ENCODE measurements around the gene EFNA1. TPM values are rescaled to one million over a fixed set of nuclear protein-coding genes. Genes with fewer than 3 reads are reported as not detected.

Gene EFNA1
- total and polyA plus RNA-seq, 4 donors = 58.6 to 236 (median 179) TPM

- no peak for TF ChIP-seq SP1 (IDR thresholded peaks at IDR 0.05)
- TF ChIP-seq GABPA (IDR thresholded peaks at IDR 0.05 in 1 of 2, conservative IDR thresholded peaks at IDR 0.05 in 1 of 2) = no peak
- peak in 1 of 2 donors; percentile 11 for TF ChIP-seq HNF4A (conservative IDR thresholded peaks at IDR 0.05)
- no peak for TF ChIP-seq YY1 (IDR thresholded peaks at IDR 0.05)
- TF ChIP-seq TAF1 (conservative IDR thresholded peaks at IDR 0.05) = no peak
- TF ChIP-seq, protein P1, sequence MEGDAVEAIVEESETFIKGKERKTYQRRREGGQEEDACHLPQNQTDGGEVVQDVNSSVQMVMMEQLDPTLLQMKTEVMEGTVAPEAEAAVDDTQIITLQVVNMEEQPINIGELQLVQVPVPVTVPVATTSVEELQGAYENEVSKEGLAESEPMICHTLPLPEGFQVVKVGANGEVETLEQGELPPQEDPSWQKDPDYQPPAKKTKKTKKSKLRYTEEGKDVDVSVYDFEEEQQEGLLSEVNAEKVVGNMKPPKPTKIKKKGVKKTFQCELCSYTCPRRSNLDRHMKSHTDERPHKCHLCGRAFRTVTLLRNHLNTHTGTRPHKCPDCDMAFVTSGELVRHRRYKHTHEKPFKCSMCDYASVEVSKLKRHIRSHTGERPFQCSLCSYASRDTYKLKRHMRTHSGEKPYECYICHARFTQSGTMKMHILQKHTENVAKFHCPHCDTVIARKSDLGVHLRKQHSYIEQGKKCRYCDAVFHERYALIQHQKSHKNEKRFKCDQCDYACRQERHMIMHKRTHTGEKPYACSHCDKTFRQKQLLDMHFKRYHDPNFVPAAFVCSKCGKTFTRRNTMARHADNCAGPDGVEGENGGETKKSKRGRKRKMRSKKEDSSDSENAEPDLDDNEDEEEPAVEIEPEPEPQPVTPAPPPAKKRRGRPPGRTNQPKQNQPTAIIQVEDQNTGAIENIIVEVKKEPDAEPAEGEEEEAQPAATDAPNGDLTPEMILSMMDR (IDR thresholded peaks at IDR 0.05; ENCODE audit: low read depth, low read length, missing input control) = no peak
- TF ChIP-seq NR2F2 (IDR thresholded peaks at IDR 0.05) = peak; percentile 7
- Histone ChIP-seq H3K27ac (ENCODE audit: low read depth in 1 of 2, low read length in 2 of 2) (peak overlapping the region; percentile 95 to 100), H3K4me1 (ENCODE audit: control insufficient read depth in 4 of 4, insufficient read depth in 4 of 4, low read length in 3 of 4) (peaks cover 3 to 46% (median 15%) of the 10 kb centered on the region in 4 donors), H3K27me3 (ENCODE audit: control insufficient read depth in 4 of 4, insufficient read depth in 4 of 4, low read length in 3 of 4) (no peaks in the 10 kb centered on the region), H3K36me3 (ENCODE audit: control insufficient read depth in 4 of 4, insufficient read depth in 3 of 4, low read depth in 1 of 4, low read length in 3 of 4) (no peaks in the 10 kb centered on the region), H3K4me3 (ENCODE audit: low read depth in 1 of 3, low read length in 3 of 3) (no peak overlapping the region), H3K9me3 (ENCODE audit: control insufficient read depth in 4 of 4, low read length in 3 of 4) (no peaks in the 10 kb centered on the region), H3K9ac (ENCODE audit: low read depth in 1 of 2, low read length in 2 of 2) (peak overlapping the region in 1 of 2 donors; percentile 26)
- 57% methylated on average over 7 of the region's 7 CpGs for WGBS
- DNase-seq (ENCODE audit: low spot score) = no peak
Observed at GRCh38 chr1:155104605-155105534, 22.8 kb upstream of the EFNA1 start.

GRCh38 chr1:155105604-155106011 is 22.1 kb upstream of the EFNA1 start:
- peak; percentile 47 for TF ChIP-seq FOXA1 (IDR thresholded peaks at IDR 0.05)
- TF ChIP-seq, protein P2, sequence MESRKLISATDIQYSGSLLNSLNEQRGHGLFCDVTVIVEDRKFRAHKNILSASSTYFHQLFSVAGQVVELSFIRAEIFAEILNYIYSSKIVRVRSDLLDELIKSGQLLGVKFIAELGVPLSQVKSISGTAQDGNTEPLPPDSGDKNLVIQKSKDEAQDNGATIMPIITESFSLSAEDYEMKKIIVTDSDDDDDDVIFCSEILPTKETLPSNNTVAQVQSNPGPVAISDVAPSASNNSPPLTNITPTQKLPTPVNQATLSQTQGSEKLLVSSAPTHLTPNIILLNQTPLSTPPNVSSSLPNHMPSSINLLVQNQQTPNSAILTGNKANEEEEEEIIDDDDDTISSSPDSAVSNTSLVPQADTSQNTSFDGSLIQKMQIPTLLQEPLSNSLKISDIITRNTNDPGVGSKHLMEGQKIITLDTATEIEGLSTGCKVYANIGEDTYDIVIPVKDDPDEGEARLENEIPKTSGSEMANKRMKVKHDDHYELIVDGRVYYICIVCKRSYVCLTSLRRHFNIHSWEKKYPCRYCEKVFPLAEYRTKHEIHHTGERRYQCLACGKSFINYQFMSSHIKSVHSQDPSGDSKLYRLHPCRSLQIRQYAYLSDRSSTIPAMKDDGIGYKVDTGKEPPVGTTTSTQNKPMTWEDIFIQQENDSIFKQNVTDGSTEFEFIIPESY (IDR thresholded peaks at IDR 0.05) = peak; percentile 89
- TF ChIP-seq JUND (IDR thresholded peaks at IDR 0.05) = peak; percentile 63 to 87
- TF ChIP-seq, protein P1 (IDR thresholded peaks at IDR 0.05; ENCODE audit: low read depth, low read length, missing input control) = no peak
- TF ChIP-seq, protein P3, sequence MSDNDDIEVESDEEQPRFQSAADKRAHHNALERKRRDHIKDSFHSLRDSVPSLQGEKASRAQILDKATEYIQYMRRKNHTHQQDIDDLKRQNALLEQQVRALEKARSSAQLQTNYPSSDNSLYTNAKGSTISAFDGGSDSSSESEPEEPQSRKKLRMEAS (IDR thresholded peaks at IDR 0.05) = peak; percentile 85
- TF ChIP-seq NR2F2 (IDR thresholded peaks at IDR 0.05) = peak; percentile 30
- TF ChIP-seq HNF4A (conservative IDR thresholded peaks at IDR 0.05) = peak; percentile 94 to 96
- TF ChIP-seq GABPA (IDR thresholded peaks at IDR 0.05 in 1 of 2, conservative IDR thresholded peaks at IDR 0.05 in 1 of 2) = peak in 1 of 2 donors; percentile 47
- peak; percentile 83 for TF ChIP-seq HNF4G (IDR thresholded peaks at IDR 0.05)
- TF ChIP-seq RXRA (IDR thresholded peaks at IDR 0.05) = peak; percentile 89 to 95
- TF ChIP-seq RAD21 (IDR thresholded peaks at IDR 0.05) = peak; percentile 38 to 50
- TF ChIP-seq, protein P4, sequence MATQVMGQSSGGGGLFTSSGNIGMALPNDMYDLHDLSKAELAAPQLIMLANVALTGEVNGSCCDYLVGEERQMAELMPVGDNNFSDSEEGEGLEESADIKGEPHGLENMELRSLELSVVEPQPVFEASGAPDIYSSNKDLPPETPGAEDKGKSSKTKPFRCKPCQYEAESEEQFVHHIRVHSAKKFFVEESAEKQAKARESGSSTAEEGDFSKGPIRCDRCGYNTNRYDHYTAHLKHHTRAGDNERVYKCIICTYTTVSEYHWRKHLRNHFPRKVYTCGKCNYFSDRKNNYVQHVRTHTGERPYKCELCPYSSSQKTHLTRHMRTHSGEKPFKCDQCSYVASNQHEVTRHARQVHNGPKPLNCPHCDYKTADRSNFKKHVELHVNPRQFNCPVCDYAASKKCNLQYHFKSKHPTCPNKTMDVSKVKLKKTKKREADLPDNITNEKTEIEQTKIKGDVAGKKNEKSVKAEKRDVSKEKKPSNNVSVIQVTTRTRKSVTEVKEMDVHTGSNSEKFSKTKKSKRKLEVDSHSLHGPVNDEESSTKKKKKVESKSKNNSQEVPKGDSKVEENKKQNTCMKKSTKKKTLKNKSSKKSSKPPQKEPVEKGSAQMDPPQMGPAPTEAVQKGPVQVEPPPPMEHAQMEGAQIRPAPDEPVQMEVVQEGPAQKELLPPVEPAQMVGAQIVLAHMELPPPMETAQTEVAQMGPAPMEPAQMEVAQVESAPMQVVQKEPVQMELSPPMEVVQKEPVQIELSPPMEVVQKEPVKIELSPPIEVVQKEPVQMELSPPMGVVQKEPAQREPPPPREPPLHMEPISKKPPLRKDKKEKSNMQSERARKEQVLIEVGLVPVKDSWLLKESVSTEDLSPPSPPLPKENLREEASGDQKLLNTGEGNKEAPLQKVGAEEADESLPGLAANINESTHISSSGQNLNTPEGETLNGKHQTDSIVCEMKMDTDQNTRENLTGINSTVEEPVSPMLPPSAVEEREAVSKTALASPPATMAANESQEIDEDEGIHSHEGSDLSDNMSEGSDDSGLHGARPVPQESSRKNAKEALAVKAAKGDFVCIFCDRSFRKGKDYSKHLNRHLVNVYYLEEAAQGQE (IDR thresholded peaks at IDR 0.05) = peak; percentile 83
- TF ChIP-seq EGR1 (IDR thresholded peaks at IDR 0.05; ENCODE audit: low read depth in 2 of 2) = peak in 1 of 2 donors; percentile 68
- TF ChIP-seq TAF1 (conservative IDR thresholded peaks at IDR 0.05) = peak; percentile 80
- no peak for TF ChIP-seq ATF3 (IDR thresholded peaks at IDR 0.05)
- TF ChIP-seq FOXA2 (IDR thresholded peaks at IDR 0.05) = peak; percentile 67
- TF ChIP-seq YY1 (IDR thresholded peaks at IDR 0.05) = peak; percentile 93
- TF ChIP-seq SP1 (IDR thresholded peaks at IDR 0.05) = peak; percentile 98
- no peaks in the 10 kb centered on the region for H3K36me3 ChIP-seq (ENCODE audit: control insufficient read depth in 4 of 4, insufficient read depth in 3 of 4, low read depth in 1 of 4, low read length in 3 of 4)
- peak overlapping the region; percentile 95 to 100 for H3K27ac ChIP-seq (ENCODE audit: low read depth in 1 of 2, low read length in 2 of 2)
- peaks cover 3 to 46% (median 15%) of the 10 kb centered on the region in 4 donors for H3K4me1 ChIP-seq (ENCODE audit: control insufficient read depth in 4 of 4, insufficient read depth in 4 of 4, low read length in 3 of 4)
- H3K27me3 ChIP-seq (ENCODE audit: control insufficient read depth in 4 of 4, insufficient read depth in 4 of 4, low read length in 3 of 4) = no peaks in the 10 kb centered on the region
- 22% methylated on average over 7 of the region's 7 CpGs for WGBS
- H3K9ac ChIP-seq (ENCODE audit: low read depth in 1 of 2, low read length in 2 of 2) = no peak overlapping the region
- no peaks in the 10 kb centered on the region for H3K9me3 ChIP-seq (ENCODE audit: control insufficient read depth in 4 of 4, low read length in 3 of 4)
- no peak overlapping the region for H3K4me3 ChIP-seq (ENCODE audit: low read depth in 1 of 3, low read length in 3 of 3)
- no peak for DNase-seq (ENCODE audit: low spot score)

Measured in liver (tissue), 9 donors.